UCSD-AML1 (cell line): ENCODE data around the gene ROGDI.

Experiments used
- DNase-seq: peaks from one replicate; lab custom pipeline; 2025; ENCODE audit not compliant: unreplicated experiment; lab: John Stamatoyannopoulos, UW

Gene ROGDI

DNA sequence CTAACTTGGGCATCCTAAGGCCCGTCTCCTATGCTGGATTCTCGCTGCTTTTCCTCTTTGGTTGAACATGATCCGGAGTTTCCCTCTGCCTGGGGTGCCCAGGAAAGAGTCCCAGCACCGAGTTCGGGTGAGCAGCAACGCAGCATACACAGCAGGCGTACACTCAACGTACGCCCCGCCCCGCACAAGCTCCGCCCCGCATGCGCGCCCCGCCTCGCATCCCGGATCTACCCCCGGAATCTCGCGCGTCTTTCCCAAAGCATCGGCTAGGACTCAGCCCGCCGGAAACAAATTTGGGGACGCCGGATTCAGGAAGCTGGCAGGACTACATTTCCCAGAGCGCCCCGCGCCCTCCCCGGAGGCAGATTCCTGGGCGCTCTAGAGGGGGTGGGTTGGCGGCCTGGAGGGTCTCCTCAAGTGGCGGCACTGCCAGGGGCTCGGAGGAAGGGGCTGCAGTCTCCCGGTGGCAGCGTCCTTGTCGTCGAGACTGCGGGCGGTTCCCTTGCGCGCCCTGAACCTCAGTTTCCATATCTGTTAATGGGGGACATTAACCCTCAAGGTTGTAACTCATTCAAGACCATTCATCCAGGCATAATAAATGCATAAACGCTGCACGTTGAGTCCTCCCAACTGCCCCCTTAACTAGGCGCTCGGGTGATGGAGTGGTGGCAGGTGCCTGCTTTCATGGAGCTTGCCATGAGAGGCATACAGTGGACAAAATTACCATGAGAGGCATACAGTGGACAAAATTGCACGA lies 33.7 kb downstream of the ROGDI start:
- DNase-seq: peak; percentile 95

GRCh38 chr16:4767872-4768548 lies 34.4 kb downstream of the ROGDI start:
- DNase-seq: no peak

DNA sequence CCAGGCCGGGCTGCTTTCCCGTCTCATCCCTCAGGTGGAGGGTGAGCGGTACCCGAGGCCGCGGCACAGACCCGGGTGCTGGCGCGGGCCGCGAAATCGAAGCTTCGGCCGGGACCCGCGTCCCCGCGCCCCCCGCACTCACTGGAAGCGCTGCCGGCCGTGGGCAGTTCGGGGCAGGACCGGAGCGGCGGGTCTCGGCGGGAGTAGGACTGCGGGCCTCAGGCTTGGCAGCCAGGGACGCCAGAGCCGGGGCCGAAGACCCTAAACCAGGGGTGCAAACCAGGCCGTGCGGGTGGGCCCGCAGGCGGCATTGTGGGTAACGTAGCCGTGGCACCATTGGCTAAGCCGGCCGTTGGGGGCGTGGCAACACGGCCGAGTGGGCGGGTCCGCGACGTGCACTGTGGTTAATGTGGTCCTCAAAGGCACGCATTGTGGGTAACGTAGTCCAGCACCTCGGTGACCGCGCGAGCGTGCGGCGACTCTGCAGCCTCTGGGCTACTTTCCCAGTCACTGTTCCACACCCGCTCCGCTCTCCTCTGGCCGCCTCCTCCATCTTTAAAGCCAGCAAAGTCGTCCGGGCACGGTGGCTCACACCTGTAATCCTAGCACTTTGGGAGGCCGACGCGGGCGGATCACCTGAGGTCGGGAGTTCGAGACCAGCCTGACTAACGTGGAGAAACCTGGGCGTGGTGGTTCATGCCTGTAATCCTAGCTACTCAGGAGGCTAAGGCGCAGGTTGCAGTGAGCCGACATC lies 35.4 kb downstream of the ROGDI start, which contains the start of gene ZNF500:
ZNF500 (minus strand) TSS at position 288 of the 754 bp plus-strand sequence. CDS start 1,184 bp downstream, outside the sequence.
- DNase-seq: peak; percentile 97

DNA sequence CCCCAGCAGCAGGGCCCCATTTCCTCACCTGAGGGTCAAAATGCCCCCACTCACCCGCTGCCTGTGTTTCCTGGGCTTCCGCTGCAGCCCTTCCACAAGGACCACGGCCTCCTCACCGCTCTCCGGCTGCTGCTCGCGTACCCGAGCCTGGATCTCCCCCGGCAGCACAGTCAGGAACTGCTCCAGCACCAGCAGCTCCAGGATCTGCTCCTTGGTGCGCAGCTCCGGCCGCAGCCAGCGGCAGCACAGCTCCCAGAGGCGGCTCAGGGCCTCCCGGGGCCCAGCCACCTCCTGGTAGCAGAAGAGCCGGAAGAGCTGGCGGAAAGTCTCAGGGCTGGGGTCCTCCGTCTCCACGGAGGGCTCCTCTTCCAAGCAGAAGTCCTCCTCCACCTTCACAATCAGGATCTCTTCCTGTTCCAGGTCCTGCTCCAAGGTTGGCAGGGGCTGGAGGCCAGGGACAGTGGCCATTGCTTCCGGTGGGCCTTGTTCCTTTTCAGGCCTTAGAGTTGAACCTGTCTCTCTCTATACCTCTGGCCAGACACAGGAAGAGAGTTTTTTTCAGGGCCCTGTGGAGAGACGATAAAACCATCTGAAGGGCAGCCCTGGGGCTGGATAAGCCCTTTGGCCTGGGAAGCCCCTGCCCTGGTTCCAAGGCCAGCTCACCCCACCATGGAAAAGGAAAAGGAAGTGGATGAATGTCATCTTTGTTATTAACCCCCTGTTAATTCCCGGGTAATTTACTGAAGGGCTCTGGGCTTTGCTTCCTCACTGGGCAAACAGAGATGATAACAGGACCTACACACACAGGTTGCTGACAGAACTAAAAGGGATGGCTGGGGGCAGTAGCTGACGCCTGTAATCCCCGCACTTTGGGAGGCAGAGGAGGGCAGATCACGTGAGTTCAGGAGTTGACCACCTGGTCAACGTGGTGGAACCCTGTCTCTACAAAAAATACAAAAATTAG lies 36.6 kb downstream of the ROGDI start:
- no peak for DNase-seq

DNA sequence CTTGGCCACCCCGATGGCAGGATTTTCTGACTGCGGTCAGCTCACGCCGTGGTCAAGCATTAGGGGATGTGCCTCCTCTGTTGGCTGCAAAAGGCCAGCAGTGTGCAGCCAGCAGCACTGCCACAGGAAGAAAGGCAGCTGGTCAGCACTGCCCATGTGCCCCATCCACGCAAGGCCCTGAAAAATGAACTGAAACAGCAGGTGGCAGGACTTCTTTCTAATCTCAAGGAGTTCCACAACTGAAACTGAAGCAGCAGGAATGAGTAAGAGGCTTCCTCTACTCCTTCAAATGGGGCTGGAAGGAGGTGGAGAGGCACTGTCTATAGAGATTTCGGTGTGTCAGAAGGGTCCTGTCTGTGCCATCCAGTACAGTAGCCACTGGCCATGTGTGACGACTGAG lies 38.6 kb downstream of the ROGDI start:
- DNase-seq: no peak

- no peak for DNase-seq
Measured at GRCh38 chr16:4762205-4762604, 40.2 kb downstream of the ROGDI start.

GRCh38 chr16:4760221-4760910 lies 42.1 kb downstream of the ROGDI start:
- no peak for DNase-seq

DNA sequence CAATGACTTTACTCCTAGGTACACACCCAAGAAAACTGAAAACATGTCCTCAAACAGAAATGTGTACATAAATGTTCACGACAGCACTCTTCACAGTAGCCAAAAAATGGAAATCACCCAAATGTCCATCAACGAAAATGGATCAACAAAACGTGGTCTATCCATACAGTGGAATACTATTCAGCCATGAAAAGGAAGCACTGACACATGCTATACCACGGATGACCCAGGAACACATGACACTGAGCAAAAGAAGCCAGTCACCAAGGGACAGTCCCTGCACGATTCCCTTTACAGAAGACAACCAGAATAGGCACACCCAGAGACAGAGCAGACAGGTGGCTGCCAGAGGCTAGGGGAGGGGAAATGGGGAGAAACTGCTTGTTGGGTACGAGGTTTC lies 46.7 kb downstream of the ROGDI start:
- DNase-seq: no peak

GRCh38 chr16:4754865-4755264 lies 47.6 kb downstream of the ROGDI start:
- DNase-seq: no peak

- DNase-seq: no peak
Measured at GRCh38 chr16:4753227-4753626, 49.2 kb downstream of the ROGDI start.

DNA sequence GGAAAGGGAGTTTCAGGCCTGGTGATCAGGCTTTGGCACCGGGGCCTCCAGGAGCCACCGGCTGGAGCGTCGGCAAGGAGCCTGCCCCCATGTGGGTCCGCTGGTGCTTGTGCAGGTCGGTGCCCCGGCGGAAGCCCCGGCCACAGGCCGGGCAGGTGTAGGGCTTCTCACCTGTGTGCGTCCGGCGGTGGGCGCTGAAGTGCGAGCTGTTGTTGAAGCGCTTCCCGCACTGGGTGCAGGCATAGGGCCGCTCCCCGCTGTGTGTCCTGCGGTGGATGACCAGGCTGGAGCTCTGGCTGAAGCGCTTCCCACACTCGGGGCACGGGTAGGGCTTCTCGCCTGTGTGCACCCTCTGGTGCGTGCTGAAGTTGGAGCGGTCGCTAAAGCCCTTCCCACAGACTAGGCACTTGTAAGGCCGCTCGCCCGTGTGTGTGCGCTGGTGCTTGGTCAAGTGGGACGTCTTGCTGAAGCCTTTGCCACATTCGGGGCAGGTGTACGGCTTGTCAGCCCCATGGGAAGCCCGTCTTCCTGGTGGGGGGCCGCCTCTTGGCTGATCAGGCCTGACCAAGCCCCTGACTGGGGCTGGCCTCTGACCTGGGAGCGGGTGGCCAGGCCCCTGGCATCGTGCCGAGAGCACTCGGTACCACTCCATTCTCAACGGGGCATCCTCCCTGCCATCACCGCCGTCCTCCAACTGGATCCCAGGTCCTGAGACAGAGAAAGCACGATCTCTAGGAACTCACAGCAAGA lies 49.9 kb downstream of the ROGDI start:
- DNase-seq: no peak

DNA sequence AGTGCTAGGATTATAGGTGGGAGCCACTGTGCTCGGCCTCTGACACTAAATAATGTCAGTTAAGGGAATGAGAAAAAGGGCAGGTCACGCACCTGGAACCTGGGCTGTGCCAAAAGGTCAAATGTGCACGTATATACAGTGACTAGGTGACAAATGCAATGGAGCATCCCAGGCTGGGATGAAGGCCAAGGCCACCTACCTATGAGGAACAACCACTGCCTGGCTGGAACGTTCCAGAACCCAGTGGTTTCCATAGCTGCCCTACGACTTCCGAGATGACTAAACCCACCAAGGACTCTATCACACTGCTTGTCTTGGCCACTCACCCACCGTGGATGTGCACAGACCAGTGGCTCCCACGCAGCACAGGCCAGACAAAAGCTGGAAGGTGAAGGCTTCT lies 51.5 kb downstream of the ROGDI start:
- DNase-seq: no peak

DNA sequence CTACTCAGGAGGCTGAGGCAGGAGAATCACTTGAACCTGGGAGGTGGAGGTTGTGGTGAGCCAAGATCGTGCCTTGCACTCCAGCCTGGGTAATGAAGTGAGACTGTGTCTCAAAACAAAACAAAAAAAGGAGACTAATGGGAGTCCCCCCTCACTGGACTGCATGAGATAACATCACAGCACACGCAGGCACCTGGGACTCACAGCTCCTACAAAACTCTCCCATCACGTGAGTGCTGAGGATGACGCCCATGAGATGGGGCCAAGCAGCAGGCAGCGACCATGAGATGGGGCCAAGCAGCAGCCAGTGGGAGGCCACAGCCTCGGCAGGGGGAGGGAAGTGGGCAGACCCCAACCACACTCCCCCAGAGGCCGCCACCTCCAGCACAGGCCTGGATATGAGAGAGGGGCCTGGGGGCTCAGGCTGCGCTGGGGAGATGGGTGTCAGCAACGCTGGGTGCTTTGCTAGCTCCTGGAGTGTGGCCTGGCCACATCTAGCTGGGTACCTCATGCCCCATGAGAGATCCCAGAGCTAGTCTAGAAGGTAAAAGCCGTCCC lies 52.7 kb downstream of the ROGDI start:
- DNase-seq: no peak

GRCh38 chr16:4748682-4749411 lies 53.6 kb downstream of the ROGDI start:
- no peak for DNase-seq

DNA sequence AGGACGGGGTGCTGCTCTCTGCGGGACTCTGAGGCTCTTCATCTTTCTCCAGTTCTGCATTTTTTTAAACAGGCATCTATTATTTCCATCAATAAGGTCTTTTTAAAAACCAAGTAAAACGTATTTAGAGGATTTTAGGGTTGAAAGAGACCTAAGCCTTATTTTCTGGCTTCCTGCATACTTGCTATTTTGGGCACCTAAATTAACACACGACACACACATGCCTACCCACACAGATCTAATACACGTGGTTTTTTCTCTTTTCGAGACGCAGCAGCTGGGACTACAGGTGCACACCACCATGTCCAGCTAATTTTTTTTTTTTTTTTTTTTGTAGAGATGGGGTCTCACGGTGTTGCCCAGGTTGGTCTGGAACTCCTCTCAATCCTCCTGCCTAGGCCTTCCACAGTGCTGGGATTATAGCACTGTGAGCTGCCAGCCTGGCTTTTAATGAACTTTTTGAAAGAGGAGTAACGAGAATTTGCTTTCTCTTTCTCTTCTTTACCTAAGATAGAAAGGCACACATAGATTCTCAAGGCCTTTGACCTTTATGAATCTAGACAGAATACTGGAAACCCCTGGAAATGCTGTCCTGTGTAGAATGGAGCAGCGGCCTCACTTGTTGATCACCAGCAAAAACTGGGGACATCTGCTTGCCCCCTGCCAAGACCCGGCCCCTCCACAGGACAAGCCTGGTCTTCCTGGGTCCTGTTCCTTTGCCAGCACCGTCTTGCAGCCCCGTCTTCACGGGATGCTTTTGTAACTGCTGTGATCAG lies 54.3 kb downstream of the ROGDI start:
- DNase-seq: no peak

DNA sequence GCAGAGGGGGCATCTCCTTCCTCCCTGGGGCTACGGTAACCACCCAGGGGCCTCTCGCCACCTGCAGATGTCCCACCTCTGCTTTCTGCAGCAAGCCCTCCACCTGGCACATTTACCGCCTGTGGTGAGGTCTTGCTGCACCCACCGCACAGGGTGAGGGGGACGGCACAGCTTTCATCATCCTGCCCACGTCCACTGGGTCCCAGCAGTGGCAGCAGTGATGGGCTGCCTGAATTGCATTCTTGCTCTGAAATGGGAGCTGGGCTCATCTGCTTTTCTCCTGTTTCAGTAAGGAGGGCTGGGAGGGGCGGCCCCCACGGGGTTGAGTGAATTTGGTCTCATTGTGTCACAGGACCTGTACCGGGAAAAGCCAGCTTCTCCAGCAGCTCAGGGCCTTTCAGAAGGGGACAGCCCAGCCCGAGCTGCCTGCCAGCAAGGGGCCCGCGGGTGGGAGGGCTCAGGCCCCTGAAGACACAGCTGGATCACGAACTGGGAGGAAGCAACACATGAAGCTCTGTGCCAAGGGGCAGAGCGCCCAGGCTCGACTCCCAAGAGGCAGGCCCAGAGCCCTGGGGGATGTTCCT lies 55.4 kb downstream of the ROGDI start:
- no peak for DNase-seq
